ENCODE results near the gene S100A1. TPM values are rescaled to one million over a fixed set of nuclear protein-coding genes. Genes with fewer than 3 reads are reported as not detected.
A peak's percentile ranks its signal among the peaks of the same experiment; 100 is the strongest.
"Not testable (repeated sequence)": the region's sequence is repeated elsewhere in the genome, so short reads cannot be mapped to it uniquely, and the experiment has no call there.

Gene S100A1
- total RNA-seq, 1 donor from 2014 or later: not detected

- Mint-ChIP-seq H3K27me3 (no peaks in the 10 kb centered on the region), H3K36me3 (ENCODE audit: insufficient read depth) (no peaks in the 10 kb centered on the region), H3K4me3 (ENCODE audit: low read depth) (no peak overlapping the region), H3K9me3 (ENCODE audit: low read depth) (no peaks in the 10 kb centered on the region), H3K4me1 (ENCODE audit: low read depth) (peaks cover 8% of the 10 kb centered on the region), H3K27ac (no peak overlapping the region)
- DNase-seq (ENCODE audit: low spot score, unreplicated experiment): no peak
- TF ChIP-seq CTCF (IDR thresholded peaks at IDR 0.05; ENCODE audit: unreplicated experiment): no peak
These were observed 43.2 kb upstream of the S100A1 start for GRCh38 chr1:153585006-153585405.

- H3K27ac Mint-ChIP-seq: peak overlapping the region; percentile 65
- H3K36me3 Mint-ChIP-seq (ENCODE audit: insufficient read depth): no peaks in the 10 kb centered on the region
These were observed 41.9 kb upstream of the S100A1 start for GRCh38 chr1:153586347-153586746.

GRCh38 chr1:153587314-153587713, 40.9 kb upstream of the S100A1 start:
- H3K4me3 Mint-ChIP-seq (ENCODE audit: low read depth): no peak overlapping the region
- H3K9me3 Mint-ChIP-seq (ENCODE audit: low read depth): no peaks in the 10 kb centered on the region
- no peaks in the 10 kb centered on the region for H3K27me3 Mint-ChIP-seq
- H3K36me3 Mint-ChIP-seq (ENCODE audit: insufficient read depth): no peaks in the 10 kb centered on the region
- H3K4me1 Mint-ChIP-seq (ENCODE audit: low read depth): peaks cover 8% of the 10 kb centered on the region
- H3K27ac Mint-ChIP-seq: no peak overlapping the region
- no peak for DNase-seq (ENCODE audit: low spot score, unreplicated experiment)
- no peak for TF ChIP-seq CTCF (IDR thresholded peaks at IDR 0.05; ENCODE audit: unreplicated experiment)

More at GRCh38 chr1:153586347-153586746, 41.9 kb upstream of the S100A1 start:
- DNase-seq (ENCODE audit: low spot score, unreplicated experiment): no peak
- TF ChIP-seq CTCF (IDR thresholded peaks at IDR 0.05; ENCODE audit: unreplicated experiment): no peak
- Mint-ChIP-seq H3K4me1 (ENCODE audit: low read depth) (peaks cover 8% of the 10 kb centered on the region), H3K27me3 (no peaks in the 10 kb centered on the region), H3K4me3 (ENCODE audit: low read depth) (no peak overlapping the region), H3K9me3 (ENCODE audit: low read depth) (no peaks in the 10 kb centered on the region)

- not testable (repeated sequence) for H3K4me3 Mint-ChIP-seq (ENCODE audit: low read depth); H3K36me3 Mint-ChIP-seq (ENCODE audit: insufficient read depth); H3K9me3 Mint-ChIP-seq (ENCODE audit: low read depth); H3K27me3 Mint-ChIP-seq; H3K27ac Mint-ChIP-seq; H3K4me1 Mint-ChIP-seq (ENCODE audit: low read depth); DNase-seq (ENCODE audit: low spot score, unreplicated experiment)
These were observed 40.2 kb upstream of the S100A1 start for GRCh38 chr1:153588033-153588432.

- H3K36me3 Mint-ChIP-seq (ENCODE audit: insufficient read depth): no peaks in the 10 kb centered on the region
- H3K27ac Mint-ChIP-seq: no peak overlapping the region
- no peak for TF ChIP-seq CTCF (IDR thresholded peaks at IDR 0.05; ENCODE audit: unreplicated experiment)
- no peak overlapping the region for H3K4me3 Mint-ChIP-seq (ENCODE audit: low read depth)
- peaks cover 8% of the 10 kb centered on the region for H3K4me1 Mint-ChIP-seq (ENCODE audit: low read depth)
- H3K27me3 Mint-ChIP-seq: no peaks in the 10 kb centered on the region
- DNase-seq (ENCODE audit: low spot score, unreplicated experiment): no peak
- H3K9me3 Mint-ChIP-seq (ENCODE audit: low read depth): no peaks in the 10 kb centered on the region
These were observed 39.8 kb upstream of the S100A1 start for GRCh38 chr1:153588482-153588881.

GRCh38 chr1:153592748-153593147, 35.5 kb upstream of the S100A1 start:
- no peaks in the 10 kb centered on the region for H3K36me3 Mint-ChIP-seq (ENCODE audit: insufficient read depth)

More at GRCh38 chr1:153592748-153593147, 35.5 kb upstream of the S100A1 start:
- no peak overlapping the region for H3K27ac Mint-ChIP-seq
- no peaks in the 10 kb centered on the region for H3K9me3 Mint-ChIP-seq (ENCODE audit: low read depth)
- no peak for DNase-seq (ENCODE audit: low spot score, unreplicated experiment)
- TF ChIP-seq CTCF (IDR thresholded peaks at IDR 0.05; ENCODE audit: unreplicated experiment): no peak
- H3K27me3 Mint-ChIP-seq: no peaks in the 10 kb centered on the region
- no peaks in the 10 kb centered on the region for H3K4me1 Mint-ChIP-seq (ENCODE audit: low read depth)
- no peak overlapping the region for H3K4me3 Mint-ChIP-seq (ENCODE audit: low read depth)

Data from progenitor cell of endocrine pancreas (in vitro differentiated cells).